ENCODE measurements around the gene RHBDL1. TPM values are rescaled to one million over a fixed set of nuclear protein-coding genes. Genes with fewer than 3 reads are reported as not detected.

RHBDL1 gene
- total RNA-seq, 1 donor from 2014 or later, result 0.88 TPM

GRCh38 chr16:703406-703805 lies 27.9 kb downstream of the RHBDL1 start:
- DNase-seq (ENCODE audit: low read depth), result no peak
- Histone ChIP-seq H3K4me3 (ENCODE audit: low read depth, low read length) (no peak overlapping the region), H3K36me3 (ENCODE audit: control insufficient read depth, insufficient read depth, low read length) (no peaks in the 10 kb centered on the region), H3K27me3 (ENCODE audit: control insufficient read depth, insufficient read depth, low read length) (peaks cover 92% of the 10 kb centered on the region)
- TF ChIP-seq CTCF (IDR thresholded peaks at IDR 0.05; ENCODE audit: insufficient read depth, low read length, poor library complexity, severe bottlenecking), result no peak

- no peak overlapping the region for H3K4me3 ChIP-seq (ENCODE audit: low read depth, low read length)
- no peak for DNase-seq (ENCODE audit: low read depth)
- no peak for TF ChIP-seq CTCF (IDR thresholded peaks at IDR 0.05; ENCODE audit: insufficient read depth, low read length, poor library complexity, severe bottlenecking)
- H3K27me3 ChIP-seq (ENCODE audit: control insufficient read depth, insufficient read depth, low read length), result peaks cover 95% of the 10 kb centered on the region
- no peaks in the 10 kb centered on the region for H3K36me3 ChIP-seq (ENCODE audit: control insufficient read depth, insufficient read depth, low read length)
Measured at GRCh38 chr16:704047-704446, 28.6 kb downstream of the RHBDL1 start.

- DNase-seq (ENCODE audit: low read depth), result no peak
- peaks cover 95% of the 10 kb centered on the region for H3K27me3 ChIP-seq (ENCODE audit: control insufficient read depth, insufficient read depth, low read length)
- no peak overlapping the region for H3K4me3 ChIP-seq (ENCODE audit: low read depth, low read length)
- no peaks in the 10 kb centered on the region for H3K36me3 ChIP-seq (ENCODE audit: control insufficient read depth, insufficient read depth, low read length)
- no peak for TF ChIP-seq CTCF (IDR thresholded peaks at IDR 0.05; ENCODE audit: insufficient read depth, low read length, poor library complexity, severe bottlenecking)
Measured at GRCh38 chr16:704552-705380, 29.3 kb downstream of the RHBDL1 start.

- no peak for DNase-seq (ENCODE audit: low read depth)
- no peak for TF ChIP-seq CTCF (IDR thresholded peaks at IDR 0.05; ENCODE audit: insufficient read depth, low read length, poor library complexity, severe bottlenecking)
- Histone ChIP-seq H3K36me3 (ENCODE audit: control insufficient read depth, insufficient read depth, low read length) (no peaks in the 10 kb centered on the region), H3K27me3 (ENCODE audit: control insufficient read depth, insufficient read depth, low read length) (peaks cover 95% of the 10 kb centered on the region), H3K4me3 (ENCODE audit: low read depth, low read length) (no peak within 1 kb of the TSS)
Measured at GRCh38 chr16:705431-706188, 30.1 kb downstream of the RHBDL1 start, which contains the start of gene FBXL16. Gene FBXL16 (minus strand): TSS chr16:705801. CDS start chr16:697405, 8,396 bp downstream.

- Histone ChIP-seq H3K4me3 (ENCODE audit: low read depth, low read length) (no peak overlapping the region), H3K27me3 (ENCODE audit: control insufficient read depth, insufficient read depth, low read length) (peaks cover 95% of the 10 kb centered on the region), H3K36me3 (ENCODE audit: control insufficient read depth, insufficient read depth, low read length) (no peaks in the 10 kb centered on the region)
- DNase-seq (ENCODE audit: low read depth), result no peak
- TF ChIP-seq CTCF (IDR thresholded peaks at IDR 0.05; ENCODE audit: insufficient read depth, low read length, poor library complexity, severe bottlenecking), result no peak
Measured at GRCh38 chr16:706189-707061, 31.0 kb downstream of the RHBDL1 start.

All from kidney epithelial cell (primary cell).